Left ventricle myocardium superior (tissue), 1 donor: Measurements from ENCODE around the gene PNLIP. TPM values are rescaled to one million over a fixed set of nuclear protein-coding genes. Genes with fewer than 3 reads are reported as not detected.

Source experiments
- ATAC-seq: fragments of 200-7000 bp; cut with Tn5 transposase; one replicate; pipeline ENCODE4 v1.9.1; 2020; ENCODE audit warnings: mild to moderate bottlenecking, moderate library complexity
- DNase-seq: peaks from one replicate; pipeline ENCODE4 v3.0.0-alpha.2; 2020
- intact Hi-C: fragments of 100-400 bp; cut with micrococcal nuclease; formaldehyde crosslinking; loops from one replicate; pipeline ENCODE4 v1.11.0; 2022
- total RNA-seq: library from RNA; stranded (reverse); fragmentation: NEBNext Ultra II Directional; extraction: Animal tissue kit (Norgen Biotek cat#: 25700); gene quantifications from one replicate; pipeline ENCODE4 v1.2.1, GENCODE V29; 2021
- donor health status: DM: no; HTN: yes; CAD: no; lungs with severe emphysema.

The PNLIP gene
- total RNA-seq, 1 donor from 2014 or later = not detected

- intact Hi-C loops = no loop called here
- no peak for DNase-seq
- ATAC-seq = no peak
Observed at GRCh38 chr10:116566932-116567331, 21.2 kb downstream of the PNLIP start.

DNA sequence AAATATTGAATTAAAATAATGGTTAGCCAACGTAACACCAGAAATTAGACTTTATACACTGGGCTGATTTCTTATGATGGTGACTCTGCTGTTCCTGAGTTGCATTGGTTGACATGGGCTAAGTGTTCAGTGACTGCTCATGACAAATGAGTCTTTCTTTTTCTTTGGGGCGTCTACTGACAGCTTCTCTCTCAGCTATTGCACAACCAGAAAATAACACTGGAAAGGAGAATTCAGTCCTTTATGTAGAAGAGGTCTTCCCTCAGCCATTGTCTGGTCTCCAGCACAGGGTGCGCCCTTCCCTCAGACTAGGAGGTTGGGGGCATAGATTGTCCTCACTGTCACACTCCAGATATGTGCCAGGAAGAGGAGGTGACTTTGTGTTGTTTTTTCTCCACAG, 21.6 kb downstream of the PNLIP start:
- DNase-seq = no peak
- intact Hi-C loops = no loop called here
- no peak for ATAC-seq

DNA sequence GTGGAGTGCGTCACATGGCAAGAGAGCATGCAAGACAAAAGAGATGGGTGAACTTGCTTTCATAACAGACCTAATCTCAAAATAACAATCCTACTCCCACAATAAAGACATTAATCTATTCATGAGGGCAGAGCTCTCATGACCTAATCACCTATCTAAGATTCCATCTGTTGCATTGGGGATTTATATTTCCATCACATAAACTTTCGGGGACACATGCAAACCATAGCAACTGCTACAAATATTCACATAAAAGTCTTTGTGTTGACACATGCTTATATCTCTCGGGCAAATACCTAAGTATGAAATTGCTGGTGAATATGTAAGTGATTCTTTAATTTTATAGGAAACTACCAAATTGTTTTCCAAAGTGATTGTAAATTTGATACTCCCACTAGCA, 29.1 kb downstream of the PNLIP start:
- DNase-seq = no peak
- intact Hi-C loops = no loop called here
- no peak for ATAC-seq

DNA sequence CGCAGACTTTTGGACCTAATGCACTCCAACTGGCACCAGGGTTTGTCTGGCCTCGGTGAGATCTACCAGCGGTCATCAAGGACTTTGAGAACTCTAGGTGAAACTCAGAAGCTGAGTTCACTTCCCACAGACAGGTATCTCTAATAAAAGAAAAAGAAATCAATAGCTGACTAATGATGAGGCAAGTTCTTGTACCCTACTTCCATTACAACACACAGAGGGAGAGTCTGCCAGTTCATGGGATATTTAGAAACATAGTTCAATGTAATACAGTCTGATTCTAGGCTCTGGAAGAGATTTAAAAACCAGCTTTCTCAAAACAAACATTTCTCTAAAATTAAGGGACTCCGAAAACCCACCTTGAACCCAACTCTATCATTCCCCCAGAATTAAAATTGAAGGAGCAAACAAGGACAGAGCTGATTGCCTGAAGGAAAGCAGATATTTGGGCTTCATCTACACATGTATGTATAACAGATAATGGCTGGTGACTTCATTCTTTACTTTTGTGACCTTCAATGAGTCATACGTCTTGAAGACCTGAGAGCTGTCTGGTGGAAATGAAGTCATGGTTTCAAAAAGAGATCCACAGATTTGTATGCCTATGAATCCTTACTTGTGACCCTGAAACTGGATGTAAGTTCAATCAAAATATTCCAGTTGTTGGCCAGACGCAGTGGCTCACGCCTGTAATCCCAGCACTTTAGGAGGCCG, 42.3 kb downstream of the PNLIP start:
- intact Hi-C loops = no loop called here
- DNase-seq (no peak), ATAC-seq (no peak)

DNA sequence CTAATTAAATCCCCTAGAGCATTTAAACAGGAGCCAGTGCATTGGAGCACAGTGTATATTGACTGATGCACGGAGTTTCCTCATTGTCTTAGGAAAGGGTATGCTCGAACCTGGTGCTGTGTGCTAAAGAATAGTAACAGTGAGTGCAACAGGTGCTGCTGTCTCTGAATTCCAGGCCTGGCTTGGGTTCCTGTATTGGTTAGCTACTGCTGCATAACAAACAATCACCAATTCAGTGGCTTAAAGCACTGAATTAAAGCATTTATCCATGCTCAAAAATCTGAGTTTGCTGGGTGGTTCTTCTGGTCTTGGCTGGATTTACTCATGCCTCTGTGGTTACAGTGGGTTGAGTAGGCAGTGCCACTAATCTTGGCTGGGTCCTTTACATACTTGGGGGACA, 43.3 kb downstream of the PNLIP start:
- DNase-seq (no peak), ATAC-seq (no peak)
- intact Hi-C loops = no loop called here

DNA sequence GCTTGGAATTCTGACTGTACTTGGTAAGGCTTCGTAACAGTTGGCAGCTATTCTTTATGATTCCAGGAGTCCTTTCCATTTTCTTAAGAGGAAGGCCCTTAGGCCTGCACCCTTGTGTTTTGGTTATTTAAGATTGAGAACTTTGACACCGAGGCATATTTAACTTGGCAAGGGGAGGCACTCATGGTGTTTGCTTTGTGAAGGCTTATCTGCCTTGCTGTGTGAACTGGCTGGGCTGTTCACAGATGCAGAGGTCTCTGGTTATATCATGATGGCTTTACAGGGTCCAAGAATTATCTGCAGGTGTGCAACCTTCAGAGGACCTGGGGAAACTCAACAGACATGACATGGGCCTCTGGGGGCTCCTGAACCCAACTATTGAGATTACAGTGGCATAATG, 44.2 kb downstream of the PNLIP start:
- intact Hi-C loops = no loop called here
- ATAC-seq = no peak
- no peak for DNase-seq

DNA sequence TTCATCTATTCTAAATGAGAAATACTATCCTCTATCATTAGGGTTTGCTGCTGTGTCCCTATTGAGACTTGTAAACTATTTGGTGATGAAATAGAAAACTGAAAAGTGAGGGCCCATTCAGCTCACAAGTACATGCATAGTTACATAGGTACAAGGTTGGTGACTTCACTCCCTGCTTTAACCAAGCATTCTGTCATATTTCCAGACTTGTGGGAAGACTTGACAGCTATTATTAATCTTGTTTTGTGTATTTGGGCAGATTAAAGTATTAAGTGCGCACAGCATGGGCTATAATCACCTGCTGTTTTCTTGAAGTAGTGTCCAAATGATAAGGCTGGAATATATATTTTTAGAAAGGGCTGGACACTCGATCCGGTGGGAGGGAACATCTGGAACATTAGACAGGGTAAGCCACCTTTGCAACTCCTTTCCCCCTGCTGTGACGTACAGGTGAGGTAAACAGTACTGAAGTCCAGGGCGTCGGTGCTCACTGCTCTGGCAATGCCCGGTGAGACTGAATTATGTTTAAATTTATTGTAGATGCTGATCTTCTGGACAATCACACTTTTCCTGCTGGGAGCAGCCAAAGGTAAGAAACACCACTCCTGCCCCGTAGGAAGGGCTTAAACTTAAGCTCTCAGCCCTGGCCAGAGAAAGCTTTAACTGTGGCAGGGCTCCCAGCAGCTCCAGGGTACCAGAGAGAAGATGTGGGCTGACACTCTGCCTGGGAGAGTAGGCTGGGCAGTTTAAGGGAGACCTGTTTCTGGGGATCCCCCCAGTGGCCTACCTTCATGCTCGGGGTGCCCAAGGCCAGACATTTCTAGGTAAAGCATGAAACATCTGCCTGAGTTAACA, 45.1 kb downstream of the PNLIP start, which contains the start of gene PNLIPRP1:
PNLIPRP1 (plus strand) TSS at position 370 of the 855 bp plus-strand sequence; CDS start at position 541, 171 bp downstream.
- intact Hi-C loops = no loop called here
- DNase-seq = no peak
- no peak for ATAC-seq

DNA sequence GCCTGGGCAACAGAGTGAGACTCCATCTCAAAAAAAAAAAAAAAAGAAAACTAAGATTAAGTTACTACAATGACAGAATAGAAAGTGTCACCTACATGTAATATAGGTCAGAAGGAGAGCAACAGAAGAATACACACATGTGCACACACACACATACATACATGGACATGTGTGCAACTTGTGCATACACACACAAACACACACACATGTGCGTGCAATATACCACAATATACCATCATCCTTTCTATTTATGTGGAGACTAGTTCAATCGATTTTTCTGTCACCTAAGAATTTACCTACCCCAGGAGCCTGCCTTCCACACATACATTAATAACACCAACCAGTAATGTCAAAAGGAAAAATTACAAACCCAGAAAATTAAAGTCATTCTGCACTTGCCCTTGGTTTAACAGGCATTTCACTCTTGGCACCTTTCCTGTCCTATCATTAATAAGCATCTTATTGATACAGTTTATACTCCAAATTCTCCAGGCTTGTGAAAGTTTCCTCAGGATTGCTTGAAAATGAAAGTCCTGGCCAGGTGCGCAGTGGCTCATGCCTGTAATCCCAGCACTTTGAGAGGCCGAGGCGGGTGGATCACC, 47.5 kb downstream of the PNLIP start:
- ATAC-seq = no peak
- no peak for DNase-seq

DNA sequence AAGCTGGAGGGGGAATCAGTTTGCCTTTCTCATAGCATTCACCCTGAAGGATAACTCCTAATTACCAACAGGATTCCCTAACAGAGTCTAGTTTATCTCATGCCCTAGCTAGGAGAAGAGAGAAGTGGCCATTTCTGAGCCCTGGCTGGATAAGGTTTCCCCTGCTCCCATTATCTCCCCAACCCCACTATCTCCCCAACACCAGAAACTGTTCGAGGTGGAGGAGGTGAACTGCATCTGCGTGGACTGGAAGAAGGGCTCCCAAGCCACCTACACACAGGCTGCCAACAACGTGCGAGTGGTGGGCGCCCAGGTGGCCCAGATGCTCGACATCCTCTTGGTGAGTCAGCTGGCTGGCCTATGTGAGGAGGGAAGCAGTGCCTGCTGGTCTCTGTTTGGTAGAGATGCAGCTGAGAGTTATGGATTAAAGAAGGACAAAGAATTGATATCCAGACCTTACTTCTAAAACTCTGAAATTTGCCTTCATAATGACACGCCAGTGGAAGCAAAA, 48.8 kb downstream of the PNLIP start:
- ATAC-seq (no peak), DNase-seq (no peak)
- intact Hi-C loops = no loop called here

More for the DNA sequence above, 47.5 kb downstream of the PNLIP start:
- intact Hi-C loops = no loop called here

- no peak for ATAC-seq
- DNase-seq = no peak
- intact Hi-C loops = no loop called here
Observed at GRCh38 chr10:116596062-116596461, 50.3 kb downstream of the PNLIP start.

DNA sequence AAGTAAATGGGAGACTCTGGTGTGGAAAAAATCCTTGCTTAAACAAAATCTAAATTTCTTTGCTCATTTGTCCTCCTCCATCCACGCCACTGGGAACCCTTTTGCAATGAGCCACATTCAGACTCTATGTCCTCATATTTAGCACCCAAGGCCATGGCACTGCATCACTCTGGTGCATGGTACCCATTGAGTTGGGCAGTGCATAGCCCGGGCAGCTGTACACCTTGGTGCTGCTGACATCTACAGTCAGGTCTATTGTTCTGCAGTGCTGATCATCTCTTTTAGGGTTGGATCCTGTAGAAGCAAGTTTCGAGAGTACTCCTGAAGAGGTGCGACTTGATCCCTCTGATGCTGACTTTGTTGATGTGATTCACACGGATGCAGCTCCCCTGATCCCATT, 51.8 kb downstream of the PNLIP start:
- intact Hi-C loops = no loop called here
- DNase-seq (no peak), ATAC-seq (no peak)

DNA sequence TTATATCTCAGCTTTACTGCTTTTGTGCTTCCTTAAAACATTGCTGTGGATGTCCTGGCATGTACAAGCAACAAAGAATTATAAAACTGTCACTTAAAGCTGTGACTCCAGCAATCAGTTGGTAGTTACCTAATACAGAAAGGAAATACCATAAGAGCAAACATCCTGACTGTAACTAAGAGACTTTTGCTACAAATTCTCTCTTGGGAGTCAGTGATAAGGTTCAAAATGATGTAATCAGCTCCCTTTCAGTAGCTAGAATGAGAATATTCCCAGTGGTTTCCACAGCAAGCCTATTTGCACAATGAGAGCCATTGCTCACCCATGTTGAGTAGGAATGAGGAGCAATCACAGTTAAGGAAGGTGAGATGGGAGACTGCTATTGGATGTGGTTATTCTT, 52.6 kb downstream of the PNLIP start:
- ATAC-seq = no peak
- intact Hi-C loops = no loop called here
- no peak for DNase-seq

DNA sequence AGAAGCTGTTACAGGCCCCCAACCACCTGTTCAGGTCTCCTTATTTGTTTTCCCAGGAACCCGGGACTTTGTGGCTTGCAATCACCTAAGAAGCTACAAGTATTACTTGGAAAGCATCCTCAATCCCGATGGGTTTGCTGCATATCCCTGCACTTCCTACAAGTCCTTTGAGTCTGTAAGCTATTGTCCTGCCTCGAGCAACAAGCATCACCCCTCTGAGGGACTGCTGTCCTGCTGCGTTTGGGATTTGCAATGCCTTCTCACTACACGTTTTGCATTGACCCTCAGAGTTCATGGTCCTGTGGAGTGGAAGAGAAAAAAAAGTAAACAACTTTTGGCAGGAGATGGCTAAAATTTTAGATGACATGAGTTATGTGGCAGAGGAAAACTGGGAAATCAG, 54.3 kb downstream of the PNLIP start:
- ATAC-seq (no peak), DNase-seq (no peak)
- intact Hi-C loops = no loop called here

GRCh38 chr10:116602648-116603400, 57.1 kb downstream of the PNLIP start:
- ATAC-seq = no peak
- intact Hi-C loops = no loop called here

DNA sequence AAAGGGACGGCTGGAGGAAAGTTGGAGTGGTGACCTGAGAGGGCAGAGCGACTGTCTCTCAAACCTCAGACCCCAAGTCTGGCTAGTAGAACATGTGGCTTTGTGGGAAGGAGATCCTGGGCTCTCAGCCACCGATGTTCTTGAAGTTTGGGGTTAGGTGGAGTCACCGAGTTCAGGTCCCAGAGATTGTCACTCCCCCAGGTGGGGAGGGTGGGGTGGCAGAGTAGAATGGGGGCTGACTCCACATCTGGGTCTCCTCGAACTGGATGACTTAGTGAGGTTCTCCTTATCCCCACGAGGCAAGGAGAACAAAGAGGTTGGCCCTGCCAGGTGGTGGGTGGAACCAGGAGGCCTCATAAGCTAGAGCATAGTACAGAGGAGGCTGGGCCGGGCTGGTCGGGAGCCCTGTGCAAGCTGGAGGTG, 60.3 kb downstream of the PNLIP start:
- intact Hi-C loops = no loop called here
- ATAC-seq = no peak
- DNase-seq = no peak

More at GRCh38 chr10:116602648-116603400, 57.1 kb downstream of the PNLIP start:
- no peak for DNase-seq

- no peak for DNase-seq
- intact Hi-C loops = no loop called here
- no peak for ATAC-seq
Observed at GRCh38 chr10:116607336-116607735, 61.6 kb downstream of the PNLIP start.

- ATAC-seq = peak; percentile 47
- no peak for DNase-seq
- intact Hi-C loops = no loop called here
Observed at GRCh38 chr10:116608686-116609594, 63.2 kb downstream of the PNLIP start.

- no peak for ATAC-seq
Observed at GRCh38 chr10:116610443-116611152, 64.9 kb downstream of the PNLIP start.

More at GRCh38 chr10:116610443-116611152, 64.9 kb downstream of the PNLIP start:
- intact Hi-C loops = no loop called here
- DNase-seq = no peak
